ENCODE measurements around the gene GLIPR1L2.
"Not testable (repeated sequence)": the region's sequence is repeated elsewhere in the genome, so short reads cannot be mapped to it uniquely, and the experiment has no call there.

DNA sequence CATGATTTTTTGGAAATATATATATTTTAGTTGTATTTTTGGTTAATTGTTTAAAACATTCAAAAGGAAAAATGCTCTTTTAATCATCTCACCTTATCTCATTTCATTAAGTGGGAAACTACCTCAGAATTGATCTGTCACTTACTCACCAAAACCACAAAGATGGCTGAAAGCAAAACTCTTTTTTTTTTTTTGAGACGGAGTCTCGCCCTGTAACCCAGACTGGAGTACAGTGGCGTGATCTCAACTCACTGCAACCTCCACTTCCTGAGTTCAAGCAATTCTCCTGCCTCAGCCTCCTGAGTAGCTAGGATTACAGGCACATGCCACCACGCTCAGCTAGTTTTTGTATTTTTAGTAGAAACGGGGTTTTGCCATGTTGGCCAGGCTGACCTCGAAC lies 44.7 kb upstream of the GLIPR1L2 start:
- TF ChIP-seq CTCF, POLR2A (IDR thresholded peaks at IDR 0.05): not testable (repeated sequence)
